ENCODE data around the gene C2orf68. TPM values are rescaled to one million over a fixed set of nuclear protein-coding genes. Genes with fewer than 3 reads are reported as not detected.

Gene C2orf68
- total and polyA plus RNA-seq, 2 of the 8 experiments (the other 6 are each of a cell fraction or from before 2014, with no cell fraction given) = 46.3 to 49.4 TPM

- TF ChIP-seq SUZ12 (IDR thresholded peaks at IDR 0.05; ENCODE audit: low read length) (no peak), SIRT6 (IDR thresholded peaks at IDR 0.05; ENCODE audit: low read length) (no peak), KDM5A (IDR thresholded peaks at IDR 0.05; ENCODE audit: low read length) (peak; percentile 65; the same call in 1 of the 2 replicates), BCL11A (IDR thresholded peaks at IDR 0.05; ENCODE audit: low read depth in 2 of 2, low read length in 2 of 2) (no peak), POLR2AphosphoS5 (IDR thresholded peaks at IDR 0.05; ENCODE audit: low read depth, low read length) (peak; percentile 96), CHD2 (IDR thresholded peaks at IDR 0.05; ENCODE audit: low read length) (no peak), SP1 (IDR thresholded peaks at IDR 0.05; ENCODE audit: low read depth, low read length) (peak; percentile 35; the same call in 1 of the 2 replicates), TAF1 (IDR thresholded peaks at IDR 0.05; ENCODE audit: low read depth, low read length) (peak; percentile 97), SRF (IDR thresholded peaks at IDR 0.05; ENCODE audit: low read depth, low read length) (no peak), CBX8 (IDR thresholded peaks at IDR 0.05; ENCODE audit: borderline replicate concordance, low read depth, low read length) (no peak), RAD21 (IDR thresholded peaks at IDR 0.05 in 1 of 2, conservative IDR thresholded peaks at IDR 0.05 in 1 of 2; ENCODE audit: low read depth in 2 of 2, low read length in 2 of 2) (peak in 1 of 2 experiments; percentile 11; a peak in 1 of 4 replicates), TBP (IDR thresholded peaks at IDR 0.05; ENCODE audit: low read depth, low read length) (peak; percentile 91), RNF2 (IDR thresholded peaks at IDR 0.05; ENCODE audit: borderline replicate concordance, low read depth, low read length, missing control alignments, poor library complexity, severe bottlenecking) (no peak), RXRA (IDR thresholded peaks at IDR 0.05; ENCODE audit: insufficient read depth, low read depth, low read length) (no peak), ASH2L (IDR thresholded peaks at IDR 0.05; ENCODE audit: low read length) (peak; percentile 93), YY1 (IDR thresholded peaks at IDR 0.05; ENCODE audit: low read depth, low read length) (peak; percentile 95), EZH2 (IDR thresholded peaks at IDR 0.05; ENCODE audit: low read depth, low read length, severe bottlenecking) (no peak), PHF8 (conservative IDR thresholded peaks at IDR 0.05; ENCODE audit: low read depth, low read length) (peak; percentile 92)
- TF ChIP-seq, protein P1, sequence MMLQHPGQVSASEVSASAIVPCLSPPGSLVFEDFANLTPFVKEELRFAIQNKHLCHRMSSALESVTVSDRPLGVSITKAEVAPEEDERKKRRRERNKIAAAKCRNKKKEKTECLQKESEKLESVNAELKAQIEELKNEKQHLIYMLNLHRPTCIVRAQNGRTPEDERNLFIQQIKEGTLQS (IDR thresholded peaks at IDR 0.05; ENCODE audit: insufficient read depth, low read depth, low read length) = peak; percentile 92
- TF ChIP-seq, protein P2, sequence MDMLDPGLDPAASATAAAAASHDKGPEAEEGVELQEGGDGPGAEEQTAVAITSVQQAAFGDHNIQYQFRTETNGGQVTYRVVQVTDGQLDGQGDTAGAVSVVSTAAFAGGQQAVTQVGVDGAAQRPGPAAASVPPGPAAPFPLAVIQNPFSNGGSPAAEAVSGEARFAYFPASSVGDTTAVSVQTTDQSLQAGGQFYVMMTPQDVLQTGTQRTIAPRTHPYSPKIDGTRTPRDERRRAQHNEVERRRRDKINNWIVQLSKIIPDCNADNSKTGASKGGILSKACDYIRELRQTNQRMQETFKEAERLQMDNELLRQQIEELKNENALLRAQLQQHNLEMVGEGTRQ (IDR thresholded peaks at IDR 0.05; ENCODE audit: low read length) = no peak
Measured at GRCh38 chr2:85561280-85562212, 50.3 kb downstream of the C2orf68 start, which contains the start of gene GGCX (continued).
